ENCODE measurements around the gene LRRC43. TPM values are rescaled to one million over a fixed set of nuclear protein-coding genes. Genes with fewer than 3 reads are reported as not detected.

LRRC43 gene
- total RNA-seq, 1 donor from 2014 or later = 1.7 TPM

DNA sequence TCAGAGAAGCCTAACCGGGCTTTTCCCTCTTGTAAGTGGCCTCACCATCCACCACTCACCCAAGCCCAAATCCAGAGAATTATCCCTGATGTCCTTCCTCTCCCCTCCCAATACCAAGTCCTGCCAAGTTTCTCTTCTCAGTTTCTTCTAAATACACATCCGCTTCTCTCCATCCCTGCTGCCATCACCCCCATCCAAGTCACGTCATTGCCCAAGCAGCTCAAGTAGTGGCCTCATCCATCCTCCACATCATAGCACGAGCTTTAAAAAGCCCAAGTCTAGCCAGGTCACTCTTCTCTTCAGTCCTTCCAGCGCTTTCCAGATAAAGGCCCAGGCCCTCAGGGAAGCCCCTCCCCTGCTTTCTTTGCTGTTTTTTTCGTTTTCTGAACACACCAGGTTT is 34.3 kb upstream of the LRRC43 start:
- TF ChIP-seq, protein P1, sequence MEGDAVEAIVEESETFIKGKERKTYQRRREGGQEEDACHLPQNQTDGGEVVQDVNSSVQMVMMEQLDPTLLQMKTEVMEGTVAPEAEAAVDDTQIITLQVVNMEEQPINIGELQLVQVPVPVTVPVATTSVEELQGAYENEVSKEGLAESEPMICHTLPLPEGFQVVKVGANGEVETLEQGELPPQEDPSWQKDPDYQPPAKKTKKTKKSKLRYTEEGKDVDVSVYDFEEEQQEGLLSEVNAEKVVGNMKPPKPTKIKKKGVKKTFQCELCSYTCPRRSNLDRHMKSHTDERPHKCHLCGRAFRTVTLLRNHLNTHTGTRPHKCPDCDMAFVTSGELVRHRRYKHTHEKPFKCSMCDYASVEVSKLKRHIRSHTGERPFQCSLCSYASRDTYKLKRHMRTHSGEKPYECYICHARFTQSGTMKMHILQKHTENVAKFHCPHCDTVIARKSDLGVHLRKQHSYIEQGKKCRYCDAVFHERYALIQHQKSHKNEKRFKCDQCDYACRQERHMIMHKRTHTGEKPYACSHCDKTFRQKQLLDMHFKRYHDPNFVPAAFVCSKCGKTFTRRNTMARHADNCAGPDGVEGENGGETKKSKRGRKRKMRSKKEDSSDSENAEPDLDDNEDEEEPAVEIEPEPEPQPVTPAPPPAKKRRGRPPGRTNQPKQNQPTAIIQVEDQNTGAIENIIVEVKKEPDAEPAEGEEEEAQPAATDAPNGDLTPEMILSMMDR (conservative IDR thresholded peaks at IDR 0.05) = no peak
- H3K4me1 Mint-ChIP-seq = peaks cover 7% of the 10 kb centered on the region
- no peak overlapping the region for H3K4me3 Mint-ChIP-seq
- no peaks in the 10 kb centered on the region for H3K9me3 Mint-ChIP-seq
- DNase-seq (ENCODE audit: low read depth, low spot score) = no peak
- no peak overlapping the region for H3K27ac Mint-ChIP-seq (ENCODE audit: unreplicated experiment)
- H3K36me3 Mint-ChIP-seq (ENCODE audit: low read depth) = peaks cover 5% of the 10 kb centered on the region
- no peaks in the 10 kb centered on the region for H3K27me3 Mint-ChIP-seq (ENCODE audit: low read depth)

DNA sequence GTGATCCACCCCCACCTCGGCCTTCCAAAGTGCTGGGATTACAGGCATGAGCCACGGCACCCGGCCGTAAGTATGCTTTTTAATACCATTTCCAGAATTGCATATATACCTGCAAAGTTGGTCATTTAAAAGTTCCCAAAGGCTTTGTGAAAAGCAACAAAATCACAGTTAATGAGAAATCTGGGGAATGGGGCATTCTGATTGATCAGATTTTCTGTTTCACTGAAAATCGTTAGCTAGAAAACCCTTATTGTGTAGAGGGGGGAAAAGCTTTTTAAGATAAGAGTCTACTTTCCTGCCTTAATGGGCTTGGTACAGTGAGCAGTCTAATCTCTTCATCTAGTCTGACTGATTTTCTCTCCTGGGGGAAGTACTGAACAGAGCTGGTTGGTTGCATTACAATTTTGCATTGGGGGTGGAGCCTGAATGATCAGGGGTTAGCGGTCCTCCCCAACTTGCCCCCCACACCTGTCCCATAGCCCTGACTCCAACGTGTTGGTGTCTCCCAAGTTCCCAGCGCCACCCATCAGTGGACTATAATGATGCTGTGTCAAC is 32.7 kb upstream of the LRRC43 start:
- Mint-ChIP-seq H3K4me1 (peaks cover 7% of the 10 kb centered on the region), H3K27ac (ENCODE audit: unreplicated experiment) (no peak overlapping the region), H3K27me3 (ENCODE audit: low read depth) (no peaks in the 10 kb centered on the region), H3K36me3 (ENCODE audit: low read depth) (no peaks in the 10 kb centered on the region), H3K9me3 (no peaks in the 10 kb centered on the region), H3K4me3 (no peak overlapping the region)
- DNase-seq (ENCODE audit: low read depth, low spot score) = no peak
- TF ChIP-seq, protein P1 (conservative IDR thresholded peaks at IDR 0.05) = no peak

- no peak for DNase-seq (ENCODE audit: low read depth, low spot score)
- Mint-ChIP-seq H3K4me3 (no peak overlapping the region), H3K36me3 (ENCODE audit: low read depth) (no peaks in the 10 kb centered on the region), H3K27ac (ENCODE audit: unreplicated experiment) (no peak overlapping the region), H3K27me3 (ENCODE audit: low read depth) (no peaks in the 10 kb centered on the region), H3K4me1 (peaks cover 7% of the 10 kb centered on the region), H3K9me3 (no peaks in the 10 kb centered on the region)
- TF ChIP-seq, protein P1 (conservative IDR thresholded peaks at IDR 0.05) = no peak
These were observed 30.2 kb upstream of the LRRC43 start for GRCh38 chr12:122152754-122153153.

DNA sequence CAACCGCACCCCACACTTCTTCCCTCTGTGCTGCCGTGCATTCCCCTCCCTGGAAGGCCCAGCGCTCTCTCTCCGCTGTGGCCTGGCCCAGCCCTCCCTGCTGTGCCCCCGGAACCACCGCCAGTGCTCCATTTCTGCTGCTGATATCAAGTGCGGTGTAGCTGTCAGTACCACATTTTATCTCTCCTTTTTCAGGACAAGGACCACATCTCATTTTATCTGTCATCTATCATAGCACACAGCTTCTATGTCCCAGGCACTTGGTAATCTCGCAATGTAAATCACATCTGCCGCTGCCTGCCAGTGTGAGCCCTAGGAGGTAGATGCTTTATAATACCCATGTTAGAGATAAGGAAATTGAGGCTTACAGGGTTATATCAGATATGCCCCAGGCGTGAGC is 27.2 kb upstream of the LRRC43 start:
- no peak for DNase-seq (ENCODE audit: low read depth, low spot score)
- H3K27me3 Mint-ChIP-seq (ENCODE audit: low read depth) = no peaks in the 10 kb centered on the region
- no peak overlapping the region for H3K4me3 Mint-ChIP-seq
- no peaks in the 10 kb centered on the region for H3K9me3 Mint-ChIP-seq
- H3K36me3 Mint-ChIP-seq (ENCODE audit: low read depth) = no peaks in the 10 kb centered on the region
- no peak overlapping the region for H3K27ac Mint-ChIP-seq (ENCODE audit: unreplicated experiment)
- peaks cover 7% of the 10 kb centered on the region for H3K4me1 Mint-ChIP-seq
- TF ChIP-seq, protein P1 (conservative IDR thresholded peaks at IDR 0.05) = no peak

DNA sequence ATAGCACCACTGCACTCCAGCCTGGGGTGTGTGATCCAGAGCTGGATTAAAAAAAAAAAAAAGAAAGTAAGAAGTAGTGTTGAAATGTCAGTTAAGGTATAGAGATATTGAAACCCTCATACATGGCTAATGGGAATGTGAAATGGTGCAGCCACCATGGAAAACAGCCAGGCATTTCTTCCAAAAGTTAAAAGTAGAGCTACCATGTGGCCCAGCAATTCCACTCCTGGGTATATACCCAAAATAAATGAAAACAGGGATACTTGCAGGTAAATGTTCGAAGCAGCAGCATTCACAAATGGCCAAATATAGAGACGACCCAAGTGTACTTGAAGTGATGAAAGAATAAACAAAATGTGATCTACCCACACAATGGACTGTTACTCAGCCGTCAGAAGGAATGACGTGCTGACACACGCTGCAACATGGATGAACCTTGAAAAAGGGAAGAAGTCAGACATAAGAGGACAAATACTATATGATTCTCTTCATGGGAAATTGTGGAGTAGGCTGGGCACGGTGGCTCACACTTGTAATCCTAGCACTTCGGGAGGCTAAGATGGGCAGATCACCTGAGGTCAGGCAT is 24.1 kb upstream of the LRRC43 start:
- Mint-ChIP-seq H3K9me3 (no peaks in the 10 kb centered on the region), H3K4me1 (no peaks in the 10 kb centered on the region), H3K36me3 (ENCODE audit: low read depth) (no peaks in the 10 kb centered on the region), H3K27me3 (ENCODE audit: low read depth) (no peaks in the 10 kb centered on the region), H3K4me3 (no peak overlapping the region), H3K27ac (ENCODE audit: unreplicated experiment) (no peak overlapping the region)
- no peak for DNase-seq (ENCODE audit: low read depth, low spot score)
- TF ChIP-seq, protein P1 (conservative IDR thresholded peaks at IDR 0.05) = no peak

All from neural crest cell (in vitro differentiated cells).